Placental pericyte (primary cell): Measurements from ENCODE around the gene PCIF1. TPM values are rescaled to one million over a fixed set of nuclear protein-coding genes. Genes with fewer than 3 reads are reported as not detected.

Source experiments
- total RNA-seq: library from RNA; depleted of rRNA; stranded (reverse); fragments of >200 nt; gene quantifications from 2 replicates; pipeline ENCODE4 v1.2.3, GENCODE V29; 2012

The PCIF1 gene
- total RNA-seq, result 14.0 and 15.8 TPM in 2 replicates

DNA sequence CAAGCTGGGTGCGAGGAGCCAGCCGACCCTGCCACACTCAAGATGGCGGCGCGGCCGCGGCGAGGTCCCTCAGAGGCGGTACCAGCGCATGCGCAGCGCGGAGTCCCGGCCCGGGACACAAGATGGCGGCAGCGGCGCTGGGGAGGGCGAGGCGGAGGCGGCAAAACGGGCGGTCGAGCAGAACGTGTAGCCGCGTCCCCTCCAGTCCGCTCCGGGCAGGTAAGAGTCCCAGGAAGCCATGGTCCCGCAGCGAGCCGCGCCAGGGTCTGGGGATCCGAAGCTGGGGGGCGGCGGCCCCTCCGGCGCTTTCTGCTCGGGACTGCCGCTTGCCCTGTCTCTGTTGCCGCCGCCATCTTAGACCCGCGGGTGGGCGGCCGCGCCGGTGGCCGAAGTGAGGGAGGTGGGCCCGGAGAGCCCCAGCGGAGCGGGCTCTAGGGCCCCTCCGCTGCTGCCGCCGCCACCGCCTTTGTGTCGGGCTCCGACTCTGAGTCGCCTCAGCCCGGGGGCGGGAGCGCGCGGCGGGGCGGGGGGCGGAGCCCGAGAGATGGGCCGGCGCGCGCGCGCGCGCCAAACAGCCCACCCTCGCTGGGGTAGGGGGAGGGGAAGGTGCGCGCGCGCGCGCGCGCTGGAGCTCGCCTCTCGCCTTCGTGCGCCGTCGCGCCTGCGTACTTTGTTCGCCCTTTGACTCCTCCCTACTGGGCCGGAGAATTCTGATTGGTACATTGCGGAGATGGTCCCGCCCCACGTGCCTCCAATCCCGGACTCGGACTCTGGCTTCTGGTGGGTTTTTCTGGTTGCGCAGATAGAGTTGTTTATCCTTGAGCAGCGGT lies at the start of gene PCIF1:
TSS of gene PCIF1 (plus strand) at position 98 of the 830 bp plus-strand sequence. CDS start 4,317 bp downstream, outside the sequence.

GRCh38 chr20:45887346-45887715 lies 47.2 kb upstream of the PCIF1 start, which contains the start of gene SPATA25:
TSS of gene SPATA25 (minus strand) at chr20:45887622. CDS start at chr20:45887590, 32 bp downstream.

DNA sequence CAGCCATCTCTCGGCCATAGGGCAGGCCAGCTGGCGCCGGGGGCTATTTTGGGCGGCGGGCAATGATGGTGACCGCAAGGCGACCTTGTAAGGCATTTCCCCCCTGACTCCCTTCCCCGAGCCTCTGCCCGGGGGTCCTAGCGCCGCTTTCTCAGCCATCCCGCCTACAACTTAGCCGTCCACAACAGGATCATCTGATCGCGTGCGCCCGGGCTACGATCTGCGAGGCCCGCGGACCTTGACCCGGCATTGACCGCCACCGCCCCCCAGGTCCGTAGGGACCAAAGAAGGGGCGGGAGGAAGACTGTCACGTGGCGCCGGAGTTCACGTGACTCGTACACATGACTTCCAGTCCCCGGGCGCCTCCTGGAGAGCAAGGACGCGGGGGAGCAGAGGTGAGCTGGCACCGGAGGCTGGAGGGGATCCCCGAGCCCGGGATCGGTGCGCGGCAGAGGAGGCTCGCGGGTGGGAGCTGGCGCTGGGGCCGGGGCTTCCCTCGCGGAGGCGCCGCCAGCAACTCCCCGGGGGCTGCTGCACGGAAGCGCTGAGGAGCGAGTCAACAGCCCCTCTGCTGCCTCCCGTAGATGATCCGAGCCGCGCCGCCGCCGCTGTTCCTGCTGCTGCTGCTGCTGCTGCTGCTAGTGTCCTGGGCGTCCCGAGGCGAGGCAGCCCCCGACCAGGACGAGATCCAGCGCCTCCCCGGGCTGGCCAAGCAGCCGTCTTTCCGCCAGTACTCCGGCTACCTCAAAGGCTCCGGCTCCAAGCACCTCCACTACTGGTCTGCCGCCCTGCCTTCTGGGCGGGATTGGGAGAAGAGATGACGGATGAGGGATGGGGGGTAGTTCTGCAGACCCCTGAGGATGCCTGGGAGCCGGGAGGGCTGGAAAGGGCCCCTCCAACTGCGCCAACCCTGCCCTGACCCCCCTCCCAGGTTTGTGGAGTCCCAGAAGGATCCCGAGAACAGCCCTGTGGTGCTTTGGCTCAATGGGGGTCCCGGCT lies 43.2 kb upstream of the PCIF1 start, which contains the start of the genes CTSA and NEURL2:
TSS of gene CTSA (plus strand) at position 351 of the 999 bp plus-strand sequence. CDS start at position 585, 234 bp downstream.
TSS of gene NEURL2 (minus strand) at position 224 of the 999 bp plus-strand sequence. CDS start at position 7, 217 bp downstream.

DNA sequence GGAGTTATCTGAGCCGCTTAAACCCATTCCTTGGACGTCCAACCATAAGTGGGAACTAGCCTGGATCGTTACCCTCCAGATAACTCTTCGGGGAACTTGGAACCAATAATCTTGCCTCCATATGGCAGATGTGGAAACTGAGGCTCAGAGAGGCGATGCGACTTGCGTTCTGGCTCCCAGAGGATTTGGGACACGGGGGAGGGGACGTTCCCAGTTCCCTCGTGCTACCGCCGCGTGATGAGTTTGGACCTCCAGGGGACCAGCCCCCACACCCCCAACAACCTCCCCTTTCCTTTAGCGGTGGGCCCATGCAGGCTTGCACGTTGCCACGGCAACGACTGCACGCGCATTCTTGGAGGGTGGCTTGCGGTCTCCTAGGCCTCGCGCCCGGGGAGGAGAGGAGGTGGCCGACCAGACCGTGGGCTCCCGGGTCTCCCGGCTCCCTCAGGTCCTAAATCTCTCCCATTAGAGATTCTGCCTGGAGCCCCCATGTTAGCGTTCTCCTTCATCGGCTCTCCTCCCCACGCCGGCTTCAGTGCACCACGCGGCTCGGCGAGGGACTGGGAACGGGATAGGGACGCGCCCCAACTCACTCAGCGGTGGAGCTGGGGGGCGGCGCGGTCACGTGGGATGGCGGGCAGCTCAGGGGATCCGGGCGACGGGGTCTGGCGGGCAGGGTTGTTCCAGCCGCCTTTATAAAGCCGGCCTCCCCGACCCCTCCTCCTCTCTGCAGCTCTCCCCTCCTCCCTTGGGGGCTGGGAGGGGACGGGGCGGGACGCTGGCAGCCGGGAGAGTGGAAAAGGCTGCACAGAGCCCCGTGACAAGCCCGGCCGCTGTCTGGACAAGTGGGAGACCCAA lies 22.8 kb upstream of the PCIF1 start, which contains the start of gene PLTP:
TSS of gene PLTP (minus strand) at position 670 of the 858 bp plus-strand sequence. CDS start 703 bp downstream, outside the sequence.

DNA sequence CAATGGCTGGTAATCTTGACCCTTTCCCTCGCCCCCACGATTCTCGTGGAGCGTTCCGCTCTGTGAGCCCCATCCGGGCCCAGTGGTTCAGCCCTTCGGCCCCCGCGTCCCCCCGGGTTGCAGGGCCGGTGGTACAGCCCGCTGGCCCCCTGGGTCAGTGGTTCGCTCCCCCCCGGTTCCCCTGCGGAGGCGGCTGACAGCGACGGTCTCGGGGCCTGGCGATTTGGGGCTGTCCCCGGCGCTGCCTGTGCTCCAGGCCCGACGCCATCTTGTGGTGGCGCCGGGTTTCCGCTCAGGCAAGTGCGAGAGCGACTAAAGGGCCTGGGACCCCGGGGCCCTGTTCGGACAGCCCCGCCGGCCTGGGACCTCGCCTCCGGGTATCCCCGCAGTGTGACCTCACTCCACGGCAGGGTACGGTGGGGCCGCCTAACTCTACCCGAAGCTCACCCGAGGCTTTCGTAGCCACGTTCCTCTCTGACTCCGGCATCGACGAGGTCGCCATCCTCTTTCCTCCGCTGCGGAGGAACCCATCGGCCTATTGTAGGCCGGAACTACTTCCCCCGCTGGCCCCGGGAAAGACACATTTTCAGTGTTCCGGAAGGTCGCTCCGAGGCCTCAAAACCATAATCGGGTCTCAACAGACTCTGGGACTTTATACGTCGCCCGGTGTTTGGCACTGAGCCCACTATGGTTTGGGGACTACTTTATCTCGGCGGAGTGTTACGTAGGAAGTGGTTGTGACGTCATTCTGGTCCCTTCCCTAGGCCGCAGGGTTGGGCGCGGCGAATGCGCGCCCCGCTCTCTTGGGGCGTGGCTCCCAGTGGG lies 37.4 kb downstream of the PCIF1 start, which contains the start of gene ZNF335:
TSS of gene ZNF335 (minus strand) at position 529 of the 825 bp plus-strand sequence. CDS start 793 bp downstream, outside the sequence.

Other genes with a start within 250 kb of the PCIF1 start
- not detected in 2 replicates for gene WFDC13, start 232.6 kb upstream of the PCIF1 start, total RNA-seq
- not detected in 2 replicates for gene WFDC10B, start 229.7 kb upstream of the PCIF1 start, total RNA-seq
- not detected in 2 replicates for gene SPINT4, start 212.3 kb upstream of the PCIF1 start, total RNA-seq
- 0.66 TPM in 1 of 2 replicates, not detected in the other for gene WFDC3, start 142.8 kb upstream of the PCIF1 start, total RNA-seq
- gene DNTTIP1, start 142.7 kb upstream of the PCIF1 start, total RNA-seq, result 14.3 and 18.4 TPM in 2 replicates
- 1.8 and 71.3 TPM in 2 replicates for gene UBE2C, start 122.0 kb upstream of the PCIF1 start, total RNA-seq
- gene TNNC2, start 107.4 kb upstream of the PCIF1 start, total RNA-seq, result 0.66 TPM in 1 of 2 replicates, not detected in the other
- gene SNX21, start 100.9 kb upstream of the PCIF1 start, total RNA-seq, result 51.2 and 79.3 TPM in 2 replicates
- gene ACOT8, start 77.3 kb upstream of the PCIF1 start, total RNA-seq, result 34.9 and 44.6 TPM in 2 replicates
- 3.9 and 5.2 TPM in 2 replicates for gene ZSWIM3, start 77.1 kb upstream of the PCIF1 start, total RNA-seq
- gene ZSWIM1, start 53.5 kb upstream of the PCIF1 start, total RNA-seq, result 8.1 and 14.0 TPM in 2 replicates
- 1.6 and 3.3 TPM in 2 replicates for gene SPATA25, start 47.1 kb upstream of the PCIF1 start, total RNA-seq
- gene NEURL2, start 43.5 kb upstream of the PCIF1 start, total RNA-seq, result 3.6 and 11.8 TPM in 2 replicates
- gene CTSA, start 43.3 kb upstream of the PCIF1 start, total RNA-seq, result 53.5 and 151 TPM in 2 replicates
- 14.6 and 77.5 TPM in 2 replicates for gene PLTP, start 22.5 kb upstream of the PCIF1 start, total RNA-seq
- gene ZNF335, start 37.5 kb downstream of the PCIF1 start, total RNA-seq, result 16.9 and 32.6 TPM in 2 replicates
- gene MMP9, start 74.2 kb downstream of the PCIF1 start, total RNA-seq, result 0.14 TPM in 1 of 2 replicates, not detected in the other
- under 0.01 TPM in 1 of 2 replicates, not detected in the other for gene SLC12A5, start 94.5 kb downstream of the PCIF1 start, total RNA-seq
- 16.0 and 30.4 TPM in 2 replicates for gene NCOA5, start 155.3 kb downstream of the PCIF1 start, total RNA-seq
- gene CD40, start 183.6 kb downstream of the PCIF1 start, total RNA-seq, result 0.57 and 0.66 TPM in 2 replicates